ENCODE results near the gene SPACA7. TPM values are rescaled to one million over a fixed set of nuclear protein-coding genes. Genes with fewer than 3 reads are reported as not detected.

Gene SPACA7
- total RNA-seq, 4 donors from 2014 or later: not detected

DNA sequence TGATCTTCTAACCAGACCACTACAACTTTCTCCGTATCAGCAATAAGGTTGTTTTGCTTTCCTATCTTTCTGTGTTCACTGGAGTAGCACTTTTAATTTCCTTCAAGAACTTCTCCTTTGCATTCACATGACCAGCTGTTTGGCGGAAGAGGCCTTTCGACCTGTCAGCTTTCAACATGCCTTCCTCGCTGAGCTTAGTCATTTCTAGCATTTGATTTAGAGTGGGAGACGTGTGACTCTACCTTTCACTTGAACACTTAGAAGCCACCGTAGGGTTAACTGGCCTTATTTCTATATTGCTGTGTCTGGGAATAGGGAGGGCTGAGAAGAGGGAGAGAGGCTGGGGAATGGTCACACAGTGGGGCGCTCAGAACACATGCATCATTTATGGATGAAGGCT is 107.1 kb downstream of the SPACA7 start:
- Histone ChIP-seq H3K36me3 (no peaks in the 10 kb centered on the region), H3K4me1 (no peaks in the 10 kb centered on the region), H3K27me3 (no peaks in the 10 kb centered on the region), H3K9me3 (no peaks in the 10 kb centered on the region), H3K4me3 (no peak overlapping the region), H3K27ac (no peak overlapping the region)
- DNase-seq: no peak
- no peak for TF ChIP-seq POLR2A (IDR thresholded peaks at IDR 0.05)
- TF ChIP-seq, protein P1, sequence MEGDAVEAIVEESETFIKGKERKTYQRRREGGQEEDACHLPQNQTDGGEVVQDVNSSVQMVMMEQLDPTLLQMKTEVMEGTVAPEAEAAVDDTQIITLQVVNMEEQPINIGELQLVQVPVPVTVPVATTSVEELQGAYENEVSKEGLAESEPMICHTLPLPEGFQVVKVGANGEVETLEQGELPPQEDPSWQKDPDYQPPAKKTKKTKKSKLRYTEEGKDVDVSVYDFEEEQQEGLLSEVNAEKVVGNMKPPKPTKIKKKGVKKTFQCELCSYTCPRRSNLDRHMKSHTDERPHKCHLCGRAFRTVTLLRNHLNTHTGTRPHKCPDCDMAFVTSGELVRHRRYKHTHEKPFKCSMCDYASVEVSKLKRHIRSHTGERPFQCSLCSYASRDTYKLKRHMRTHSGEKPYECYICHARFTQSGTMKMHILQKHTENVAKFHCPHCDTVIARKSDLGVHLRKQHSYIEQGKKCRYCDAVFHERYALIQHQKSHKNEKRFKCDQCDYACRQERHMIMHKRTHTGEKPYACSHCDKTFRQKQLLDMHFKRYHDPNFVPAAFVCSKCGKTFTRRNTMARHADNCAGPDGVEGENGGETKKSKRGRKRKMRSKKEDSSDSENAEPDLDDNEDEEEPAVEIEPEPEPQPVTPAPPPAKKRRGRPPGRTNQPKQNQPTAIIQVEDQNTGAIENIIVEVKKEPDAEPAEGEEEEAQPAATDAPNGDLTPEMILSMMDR (IDR thresholded peaks at IDR 0.05): no peak
- intact Hi-C loops (cut with DNase I; ENCODE audit: low total_unique reads): no loop called here

Other genes with a start within 250 kb of the SPACA7 start
- 10 to 100 TPM; 19.7 to 62.3 (median 38.8) TPM for gene TUBGCP3, start 211.8 kb downstream of the SPACA7 start, total RNA-seq

Measured in uterus (tissue), 4 donors.